EL (cell line): ENCODE measurements around the gene RPL10.
"Not testable (repeated sequence)": the region's sequence is repeated elsewhere in the genome, so short reads cannot be mapped to it uniquely, and the experiment has no call there.

Source experiments
- DNase-seq: peaks from one replicate; pipeline ENCODE4 v3.0.0-alpha.2; 2016

RPL10 gene

DNA sequence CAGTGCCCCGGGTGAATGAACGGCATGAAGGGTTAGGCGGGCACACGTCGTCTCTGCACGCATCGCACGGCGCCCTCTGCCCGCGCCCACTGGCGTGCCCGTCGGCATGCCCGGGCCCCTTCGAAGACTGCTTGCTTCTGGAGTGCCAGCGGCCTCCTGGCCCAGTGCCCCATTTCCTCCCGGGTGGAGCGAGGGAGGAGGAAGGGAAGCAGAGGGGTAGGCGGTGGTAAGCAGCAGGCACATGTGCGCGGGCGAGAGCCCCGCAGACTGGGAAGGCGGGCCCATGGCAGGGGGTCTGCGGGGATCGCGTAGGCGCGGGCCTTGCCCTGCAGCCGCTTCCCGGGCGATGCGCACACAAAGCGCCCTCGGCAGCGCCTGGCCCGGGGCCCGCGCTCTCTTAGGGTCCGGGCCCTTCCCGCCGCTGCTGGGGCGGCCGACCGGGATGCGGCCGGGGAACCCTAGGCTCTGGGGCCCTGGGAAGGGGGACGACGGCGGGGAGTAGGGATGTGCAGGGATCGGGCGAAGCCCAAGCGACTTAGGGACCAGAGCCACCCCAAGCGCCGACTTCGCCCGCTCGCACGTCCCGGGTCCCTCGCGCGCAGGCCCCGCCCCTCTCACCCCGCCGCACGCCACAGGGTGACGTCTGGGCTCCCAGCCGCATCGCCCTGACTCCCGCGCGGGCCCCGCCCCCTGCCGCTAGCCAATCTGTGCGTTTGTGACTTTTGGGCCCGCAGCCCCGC is 19.9 kb upstream of the RPL10 start:
- peak; percentile 66 for DNase-seq

DNA sequence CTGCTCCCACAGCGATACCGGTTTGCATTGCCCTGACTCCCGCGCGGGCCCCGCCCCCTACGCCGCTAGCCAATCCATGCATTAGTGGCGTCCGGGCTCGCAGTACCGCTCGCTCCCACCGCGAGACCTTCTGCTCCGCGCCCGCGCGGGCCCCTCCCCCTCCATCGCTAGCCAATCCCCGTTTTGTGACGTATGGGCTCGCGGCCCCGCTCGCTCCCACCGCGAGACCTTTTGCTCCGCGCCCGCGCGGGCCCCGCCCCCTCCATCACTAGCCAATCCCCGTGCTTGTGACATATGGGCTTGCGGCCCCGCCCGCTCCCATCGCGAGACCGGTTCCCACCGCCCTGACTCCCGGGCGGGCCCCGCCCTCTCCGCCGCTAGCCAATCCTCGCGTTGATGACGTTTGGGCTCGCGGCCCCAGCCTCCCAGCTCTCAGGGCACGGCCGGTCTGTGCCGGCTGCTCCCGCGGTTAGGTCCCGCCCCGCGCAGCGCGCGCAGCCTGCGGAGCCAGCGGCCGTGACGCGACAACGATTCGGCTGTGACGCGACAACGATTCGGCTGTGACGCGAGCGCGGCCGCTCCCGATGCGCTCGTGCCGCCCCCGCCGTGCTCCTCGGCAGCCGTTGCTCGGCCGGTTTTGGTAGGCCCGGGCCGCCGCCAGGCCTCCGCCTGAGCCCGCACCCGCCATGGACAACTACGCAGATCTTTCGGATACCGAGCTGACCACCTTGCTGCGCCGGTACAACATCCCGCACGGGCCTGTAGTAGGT is 19.2 kb upstream of the RPL10 start, which contains the start of gene EMD:
EMD (plus strand) TSS at position 497 of the 770 bp plus-strand sequence; CDS start at position 687, 190 bp downstream.
- DNase-seq, result peak; percentile 97

DNA sequence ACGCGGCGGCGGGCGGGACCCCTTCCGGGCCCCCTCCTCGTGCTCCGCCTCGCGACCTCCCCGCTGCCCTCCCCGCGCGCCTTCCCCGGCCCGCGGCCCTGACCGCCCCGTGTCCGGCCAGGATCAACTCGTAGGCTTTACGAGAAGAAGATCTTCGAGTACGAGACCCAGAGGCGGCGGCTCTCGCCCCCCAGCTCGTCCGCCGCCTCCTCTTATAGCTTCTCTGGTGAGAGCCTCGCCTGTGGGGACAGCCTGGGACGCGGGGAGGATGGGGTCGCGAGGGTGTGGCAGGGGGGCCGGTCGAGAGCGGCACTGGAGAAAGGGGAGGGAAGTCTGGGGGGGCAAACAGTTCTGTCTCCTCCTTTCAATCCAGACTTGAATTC is 18.6 kb upstream of the RPL10 start:
- no peak for DNase-seq

DNA sequence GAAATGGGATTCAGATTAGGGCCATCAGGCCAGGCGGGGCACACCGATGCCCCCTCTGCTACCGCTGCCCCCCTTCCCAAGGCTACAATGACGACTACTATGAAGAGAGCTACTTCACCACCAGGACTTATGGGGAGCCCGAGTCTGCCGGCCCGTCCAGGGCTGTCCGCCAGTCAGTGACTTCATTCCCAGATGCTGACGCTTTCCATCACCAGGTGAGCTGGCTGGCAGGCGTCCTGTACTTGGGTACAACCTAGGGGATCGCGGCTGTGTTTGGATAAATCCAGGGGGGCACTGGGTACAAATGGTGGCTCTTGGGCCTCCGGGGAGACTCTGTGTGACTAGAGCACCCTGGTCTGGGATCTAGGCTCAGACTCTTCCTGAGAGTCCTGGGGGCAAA is 18.0 kb upstream of the RPL10 start:
- no peak for DNase-seq

DNA sequence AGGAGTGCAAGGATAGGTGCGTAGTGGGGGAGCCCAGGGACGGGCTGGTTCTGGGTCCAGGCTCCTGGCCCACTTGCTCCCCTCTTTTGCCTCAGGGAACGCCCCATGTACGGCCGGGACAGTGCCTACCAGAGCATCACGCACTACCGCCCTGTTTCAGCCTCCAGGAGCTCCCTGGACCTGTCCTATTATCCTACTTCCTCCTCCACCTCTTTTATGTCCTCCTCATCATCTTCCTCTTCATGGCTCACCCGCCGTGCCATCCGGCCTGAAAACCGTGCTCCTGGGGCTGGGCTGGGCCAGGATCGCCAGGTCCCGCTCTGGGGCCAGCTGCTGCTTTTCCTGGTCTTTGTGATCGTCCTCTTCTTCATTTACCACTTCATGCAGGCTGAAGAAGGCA is 17.4 kb upstream of the RPL10 start:
- no peak for DNase-seq

DNA sequence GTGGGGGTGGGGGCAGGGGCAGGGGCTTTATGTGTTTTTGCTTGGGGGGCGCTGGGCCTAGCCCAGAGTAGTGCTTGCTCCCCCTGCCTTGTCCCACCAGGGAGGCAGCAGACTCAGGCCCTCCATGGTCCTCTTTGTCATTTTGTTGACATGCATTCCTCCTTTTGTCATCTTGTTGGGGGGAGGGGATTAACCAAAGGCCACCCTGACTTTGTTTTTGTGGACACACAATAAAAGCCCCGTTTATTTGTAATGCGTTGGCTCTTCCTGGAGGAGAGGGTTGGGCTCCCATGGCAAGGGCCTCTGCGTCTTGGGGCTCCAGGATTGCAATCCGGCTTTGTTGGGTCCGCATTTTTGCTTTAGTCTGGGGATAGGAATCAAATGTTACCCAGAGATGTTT is 16.9 kb upstream of the RPL10 start:
- DNase-seq, result no peak

DNA sequence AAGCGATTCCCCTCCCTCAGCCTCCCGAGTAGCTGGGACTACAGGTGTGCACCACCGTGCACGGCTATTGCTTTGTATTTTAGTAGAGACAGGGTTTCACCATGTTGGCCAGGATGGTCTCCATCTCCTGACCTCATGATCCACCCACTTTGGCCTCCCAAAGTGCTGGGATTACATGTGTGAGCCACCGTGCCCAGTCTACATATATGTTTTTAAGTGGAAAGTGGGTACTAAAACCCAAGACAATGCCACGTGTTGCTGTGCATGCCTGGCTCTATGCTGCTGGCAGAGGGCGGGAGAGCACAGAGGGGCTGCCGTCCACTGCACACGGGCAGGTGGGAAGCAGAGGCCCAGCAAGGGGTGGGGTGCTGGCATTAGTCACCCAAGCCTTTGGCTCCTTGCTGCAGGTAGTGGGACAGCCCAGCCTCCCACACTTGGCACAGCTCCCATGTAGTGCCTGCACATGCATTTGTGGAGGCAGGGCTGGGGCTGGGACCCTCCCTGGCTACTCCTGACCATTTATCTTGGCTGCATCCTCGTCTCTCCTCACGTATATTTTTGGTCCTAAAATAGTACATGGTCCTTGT is 15.6 kb upstream of the RPL10 start:
- no peak for DNase-seq

DNA sequence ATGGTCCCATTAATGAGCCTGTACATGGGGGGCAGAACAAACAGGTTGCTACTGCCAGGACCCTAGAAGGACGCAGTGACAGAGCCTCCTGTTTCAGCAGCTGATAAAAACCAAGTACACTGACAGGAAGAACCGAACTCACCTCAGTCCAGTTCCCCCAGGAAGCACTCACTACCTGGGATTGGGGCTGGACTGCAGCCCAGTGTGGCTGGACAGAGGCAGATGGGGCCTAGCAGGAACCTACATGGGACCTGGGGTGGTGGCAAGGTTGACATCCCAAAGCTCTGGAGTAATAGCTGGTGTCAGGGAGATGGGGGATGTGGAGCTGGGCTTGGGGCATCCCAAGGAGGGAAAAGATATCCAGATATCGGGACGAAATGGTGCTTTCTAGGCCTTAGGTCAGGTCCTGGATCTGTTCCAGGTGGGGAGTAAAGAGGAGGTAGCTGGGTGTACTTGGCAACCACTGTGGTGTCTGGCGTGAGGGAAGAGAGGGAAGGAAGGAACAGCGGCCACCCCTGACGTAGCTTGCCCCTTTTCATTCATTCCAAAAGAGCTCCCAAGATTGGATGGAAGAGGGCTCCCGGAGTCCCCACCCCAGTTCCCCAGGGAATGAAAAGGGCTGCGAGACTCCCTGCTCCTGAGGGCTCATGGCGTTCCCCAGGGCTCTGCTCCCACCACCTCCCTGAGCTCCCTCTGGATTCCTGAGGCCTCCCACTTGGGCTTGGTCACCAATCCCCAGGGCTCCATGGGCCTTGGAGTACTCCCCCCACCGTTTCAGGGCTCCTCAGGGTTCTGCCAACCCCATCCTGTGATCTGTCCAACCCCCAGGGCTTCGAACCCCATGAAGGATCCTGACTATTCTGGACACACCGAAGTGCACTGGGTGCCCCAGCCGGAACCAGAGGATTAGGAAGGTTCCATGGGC is 14.6 kb upstream of the RPL10 start:
- no peak for DNase-seq

DNA sequence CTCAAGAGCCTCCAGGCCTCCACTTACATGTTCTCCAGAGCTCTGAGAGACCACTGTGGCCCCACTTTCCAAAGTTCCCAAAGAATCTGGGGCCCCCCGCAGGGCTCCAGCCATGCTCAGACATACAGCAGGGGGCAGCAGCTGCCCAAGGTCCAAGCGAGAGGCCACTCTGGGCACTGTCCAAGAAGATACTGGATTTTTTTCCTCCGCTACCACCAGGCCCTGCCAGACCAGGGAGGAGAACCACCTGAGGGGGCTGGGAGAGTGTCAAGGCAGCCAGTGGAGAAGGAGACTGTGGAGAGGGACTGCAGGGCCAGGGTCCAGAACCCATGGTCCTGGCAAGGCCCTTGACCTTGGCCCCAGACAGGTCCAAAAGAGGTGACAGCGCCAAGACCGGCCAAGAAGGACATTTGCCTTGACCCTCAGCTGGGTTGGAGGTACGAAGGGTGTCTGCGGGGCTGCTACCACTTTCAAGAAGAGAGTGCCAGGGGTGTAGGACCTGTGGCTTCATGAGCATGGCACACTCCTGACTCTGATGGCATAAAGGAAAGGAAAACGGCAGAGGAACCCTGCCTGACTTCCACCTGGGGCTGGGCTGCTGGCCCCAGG is 13.8 kb upstream of the RPL10 start:
- DNase-seq, result no peak

DNA sequence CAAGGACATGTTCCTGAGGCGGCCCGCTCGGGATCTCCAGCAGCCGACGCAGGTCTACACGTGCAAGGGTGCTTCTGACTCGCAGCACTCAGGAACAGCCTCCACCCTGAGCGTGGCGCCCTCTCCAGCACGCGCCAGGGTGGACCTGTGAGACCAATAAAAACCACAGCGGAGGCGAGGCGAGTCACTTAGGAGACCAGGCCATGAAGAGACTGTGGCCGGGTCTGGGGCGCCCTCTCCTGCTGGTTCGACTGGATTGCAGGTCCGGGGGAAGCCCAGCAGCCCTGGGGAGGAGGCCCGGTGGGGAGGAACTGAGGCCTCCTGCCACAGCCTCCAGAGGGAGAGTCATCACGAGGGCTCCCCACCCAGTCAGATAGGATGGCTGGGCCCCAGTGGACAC is 10.1 kb upstream of the RPL10 start:
- DNase-seq, result not testable (repeated sequence)

DNA sequence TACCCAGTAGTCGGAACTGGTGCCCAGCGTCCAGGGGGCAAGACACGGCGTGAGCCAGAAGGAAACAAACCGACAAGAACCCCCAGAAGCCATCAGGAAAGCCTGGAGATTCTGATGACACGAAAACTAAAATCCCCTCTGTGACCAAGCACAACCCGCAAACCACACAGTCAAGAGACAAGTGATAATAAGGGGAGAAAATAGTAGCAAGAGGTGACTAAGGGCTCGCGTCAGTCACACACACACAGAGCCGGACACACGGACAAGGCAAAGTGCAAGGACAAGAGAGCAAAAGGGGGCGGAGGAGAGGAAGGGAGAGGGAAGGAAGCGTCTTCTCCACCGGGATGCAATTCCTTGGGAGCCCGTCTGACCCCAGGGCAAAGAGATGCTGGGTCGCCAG is 9.5 kb upstream of the RPL10 start:
- not testable (repeated sequence) for DNase-seq

DNA sequence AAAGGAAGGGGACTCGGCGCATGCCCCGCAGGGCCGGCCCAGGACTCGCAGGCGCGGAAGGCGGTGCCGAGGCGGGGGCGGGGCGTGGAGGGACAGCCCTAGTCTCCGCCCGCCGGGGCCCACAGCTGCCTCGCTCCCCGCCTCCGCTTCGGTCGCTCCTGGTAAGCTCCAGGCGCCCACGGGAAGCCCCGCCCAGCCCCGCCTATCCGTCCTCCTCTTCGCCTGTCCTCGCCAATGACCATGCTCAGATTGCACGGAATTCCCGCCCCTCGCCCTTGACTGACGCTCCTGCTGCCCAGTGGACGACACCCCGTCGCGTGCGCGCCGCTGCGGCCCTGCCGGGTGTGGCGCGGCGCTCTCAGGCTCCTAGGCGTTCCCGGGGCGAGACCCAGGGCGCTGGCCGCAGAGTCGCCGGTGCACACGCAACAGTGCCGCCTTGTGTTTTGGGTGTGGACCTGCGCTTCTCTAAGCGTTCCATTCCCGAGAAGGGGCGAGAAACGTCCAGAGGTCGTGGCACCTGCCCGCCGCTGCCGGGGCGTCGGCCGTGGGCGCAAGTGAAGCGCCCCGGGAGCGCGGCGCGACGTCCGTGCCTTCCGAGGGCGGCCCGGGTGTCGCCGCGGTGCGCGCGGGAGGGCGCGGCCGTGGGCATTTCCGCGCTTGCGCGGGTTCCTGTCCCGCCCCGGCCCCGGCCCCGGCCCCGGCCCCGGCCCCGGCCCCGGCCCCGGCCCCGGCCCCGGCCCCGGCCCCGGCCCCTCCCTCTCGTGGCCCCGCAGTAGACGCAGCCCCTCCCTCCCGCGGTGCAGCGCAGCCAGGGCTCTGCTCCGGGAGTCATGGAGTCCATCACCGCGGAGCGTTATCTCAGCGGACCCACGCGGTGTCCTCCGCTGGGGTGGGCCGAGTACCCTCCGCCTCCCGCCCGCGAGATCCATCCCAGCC is 8.1 kb upstream of the RPL10 start:
- DNase-seq, result not testable (repeated sequence)

DNA sequence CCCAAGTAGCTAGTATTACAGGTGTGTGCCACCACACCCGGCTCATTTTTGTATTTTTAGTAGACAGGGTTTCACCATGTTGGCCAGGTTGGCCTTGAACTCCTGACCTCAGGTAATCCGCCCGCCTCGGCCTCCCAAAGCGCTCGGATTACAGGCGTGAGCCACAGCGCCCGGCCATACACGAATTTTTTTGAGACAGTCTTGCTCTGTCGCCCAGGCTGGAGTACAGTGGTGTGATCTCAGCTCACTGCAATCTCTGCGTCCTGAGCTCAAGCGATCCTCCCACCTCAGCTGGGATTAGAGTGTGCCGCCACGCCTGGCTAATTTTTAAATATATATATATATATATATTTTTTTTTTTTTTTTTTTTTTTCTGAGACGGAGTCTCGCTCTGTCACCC is 1.8 kb upstream of the RPL10 start:
- not testable (repeated sequence) for DNase-seq

DNA sequence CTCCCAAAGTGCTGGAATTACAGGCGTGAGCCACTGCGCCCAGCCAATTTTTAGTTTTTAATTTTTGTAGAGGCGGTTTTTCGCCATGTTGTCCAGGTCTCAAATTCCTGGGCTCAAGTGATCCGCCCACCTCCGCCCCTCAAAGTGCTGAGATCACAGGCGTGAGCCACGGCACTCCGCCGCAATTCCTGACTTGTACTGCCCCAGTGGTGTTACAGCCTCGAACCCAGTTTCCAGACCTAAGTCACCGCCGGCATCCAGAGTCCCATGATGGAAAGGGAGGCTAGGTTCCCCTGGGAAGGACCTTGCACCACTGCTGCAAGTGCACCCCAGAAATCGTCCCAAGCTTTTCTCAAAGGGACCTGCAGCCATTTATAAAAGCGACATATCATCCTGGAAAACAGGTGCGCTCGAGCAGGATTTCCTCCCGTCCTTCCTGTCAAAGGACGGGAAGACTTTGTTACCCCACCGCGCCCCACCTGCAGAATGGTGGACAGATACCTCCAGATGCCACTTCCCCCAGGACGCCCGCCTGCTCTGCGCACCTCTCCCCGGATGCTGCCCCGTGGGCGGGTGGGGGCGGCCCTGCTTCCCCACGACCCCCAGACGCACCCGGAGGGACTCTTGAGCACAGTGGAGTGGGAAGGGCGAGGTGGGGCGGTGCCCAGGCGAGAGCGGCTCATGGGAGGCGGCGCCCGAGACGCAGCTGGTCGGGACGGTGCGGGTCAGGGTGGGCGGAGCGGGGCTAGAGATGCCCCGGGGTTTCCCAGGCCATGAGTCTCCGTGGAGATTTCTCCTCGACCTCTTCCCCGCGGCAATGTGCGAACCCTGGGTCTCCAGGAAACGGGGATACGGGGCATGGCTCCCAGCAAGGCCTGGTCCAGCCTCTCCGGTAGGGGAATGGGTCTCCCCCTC is 947 bp upstream of the RPL10 start:
- peak; percentile 73 for DNase-seq

DNA sequence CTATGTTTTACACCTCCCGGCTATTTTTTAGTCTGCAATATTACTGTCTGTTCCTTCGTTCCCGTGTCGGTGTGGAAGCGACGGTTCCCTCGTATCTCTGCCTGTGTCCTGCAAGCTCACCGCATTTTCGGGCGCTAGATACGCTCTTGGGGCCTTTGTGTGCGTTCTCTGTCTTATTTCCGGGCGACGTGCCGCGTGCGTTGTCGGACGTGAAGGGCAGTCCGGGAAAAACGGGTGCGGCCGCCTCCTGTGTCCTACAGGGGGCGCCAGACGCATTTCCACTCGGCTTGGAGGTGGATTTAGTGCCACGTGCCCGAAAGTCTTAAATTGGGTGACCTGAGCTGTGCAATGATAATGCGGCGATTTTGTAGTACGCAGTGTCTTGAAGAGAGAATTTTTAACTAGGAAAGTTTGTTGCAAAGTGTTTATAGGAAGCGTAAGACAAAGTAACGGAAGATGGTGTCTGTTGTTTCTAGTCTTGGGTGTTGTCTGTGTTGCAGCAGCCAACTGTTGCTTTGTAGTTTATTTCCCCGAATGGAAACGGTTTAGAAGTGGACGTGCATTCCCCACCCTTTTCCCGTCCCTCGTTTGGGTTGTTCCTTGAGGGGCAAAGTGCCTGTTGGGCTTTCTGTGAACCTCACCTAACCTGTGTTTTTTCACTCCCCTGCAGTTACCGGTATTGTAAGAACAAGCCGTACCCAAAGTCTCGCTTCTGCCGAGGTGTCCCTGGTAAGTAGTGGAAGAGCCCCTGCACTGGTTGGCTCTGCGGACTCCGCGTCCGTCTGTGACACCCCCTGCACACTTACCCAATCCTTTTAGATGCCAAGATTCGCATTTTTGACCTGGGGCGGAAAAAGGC is 720 bp downstream of the RPL10 start:
- peak; percentile 66 for DNase-seq

DNA sequence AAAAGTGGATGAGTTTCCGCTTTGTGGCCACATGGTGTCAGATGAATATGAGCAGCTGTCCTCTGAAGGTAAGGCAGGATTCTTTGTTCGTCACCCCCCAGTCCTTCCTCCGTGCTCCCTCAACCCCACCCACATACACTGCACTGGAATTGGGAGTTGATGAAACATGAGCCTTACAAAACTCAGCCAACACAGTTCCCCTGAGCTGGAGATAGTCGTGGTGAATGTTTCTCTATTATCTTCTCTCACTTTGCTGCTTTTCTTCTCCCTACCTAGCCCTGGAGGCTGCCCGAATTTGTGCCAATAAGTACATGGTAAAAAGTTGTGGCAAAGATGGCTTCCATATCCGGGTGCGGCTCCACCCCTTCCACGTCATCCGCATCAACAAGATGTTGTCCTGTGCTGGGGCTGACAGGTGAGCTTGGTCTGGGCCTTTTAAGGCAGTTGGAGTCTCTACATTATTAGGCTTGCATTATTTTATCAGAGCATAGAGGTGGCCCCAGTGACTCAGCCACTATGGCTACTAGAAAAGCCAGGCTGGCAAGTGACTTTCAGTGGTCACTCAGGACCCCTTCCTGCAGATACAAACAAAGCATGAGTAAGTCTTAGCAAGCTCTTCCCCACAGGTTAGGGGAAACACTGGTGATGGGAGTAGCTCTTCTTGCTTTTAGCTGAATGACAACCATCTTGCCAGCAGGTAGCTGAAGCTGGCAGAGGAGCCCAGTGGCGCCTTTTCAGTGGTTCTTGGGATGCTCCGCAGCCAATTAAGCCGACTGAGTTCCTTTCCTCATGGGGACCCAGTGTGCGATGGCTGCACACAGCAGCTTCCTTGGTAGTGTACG is 1.6 kb downstream of the RPL10 start:
- peak; percentile 21 for DNase-seq

DNA sequence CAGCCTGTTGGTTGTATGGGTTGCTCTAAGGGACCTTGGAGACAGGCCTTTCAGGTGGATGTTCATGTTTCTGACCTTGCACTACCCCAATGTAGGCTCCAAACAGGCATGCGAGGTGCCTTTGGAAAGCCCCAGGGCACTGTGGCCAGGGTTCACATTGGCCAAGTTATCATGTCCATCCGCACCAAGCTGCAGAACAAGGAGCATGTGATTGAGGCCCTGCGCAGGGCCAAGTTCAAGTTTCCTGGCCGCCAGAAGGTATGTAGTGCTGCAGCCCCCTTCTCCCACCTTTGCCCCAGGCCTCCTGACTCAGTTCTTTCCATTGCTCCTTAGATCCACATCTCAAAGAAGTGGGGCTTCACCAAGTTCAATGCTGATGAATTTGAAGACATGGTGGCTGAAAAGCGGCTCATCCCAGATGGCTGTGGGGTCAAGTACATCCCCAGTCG is 2.2 kb downstream of the RPL10 start:
- not testable (repeated sequence) for DNase-seq
